ENCODE results near the gene ERAP2. TPM values are rescaled to one million over a fixed set of nuclear protein-coding genes. Genes with fewer than 3 reads are reported as not detected.
A peak's percentile ranks its signal among the peaks of the same experiment; 100 is the strongest.
"Not testable (repeated sequence)": the region's sequence is repeated elsewhere in the genome, so short reads cannot be mapped to it uniquely, and the experiment has no call there.

ERAP2 gene
- total and polyA plus RNA-seq, 12 donors = 0.92 to 29.7 (median 5.5) TPM

- no peaks in the 10 kb centered on the region for H3K27me3 ChIP-seq
- no peaks in the 10 kb centered on the region for H3K36me3 ChIP-seq
- H3K4me3 ChIP-seq = no peak overlapping the region
- no peak for TF ChIP-seq CTCF (IDR thresholded peaks at IDR 0.05)
- peaks cover 0 to 23% (median 9%) of the 10 kb centered on the region in 9 donors for H3K4me1 ChIP-seq
- intact Hi-C loops (cut with DNase I) = loop anchor here in 5 of 10 donors (5.0 to 10.0 kb wide), 4 partner anchors 61 to 289 kb away; partner anchors contain the start of gene LNPEP (in 2 of the 5)
- ATAC-seq = no peak
- H3K27ac ChIP-seq = no peak overlapping the region
- no peak for DNase-seq
- H3K9me3 ChIP-seq = no peaks in the 10 kb centered on the region
Observed at GRCh38 chr5:96873449-96873848, 2.9 kb upstream of the ERAP2 start.

GRCh38 chr5:96874631-96875030 is 1.7 kb upstream of the ERAP2 start:
- DNase-seq (no peak), ATAC-seq (no peak)
- intact Hi-C loops (cut with DNase I) = loop anchor here in 7 of 10 donors (5.0 to 10.0 kb wide), 7 partner anchors 58 to 288 kb away; partner anchors contain the start of genes LNPEP (in 3 of the 7) and ERAP1 (in 1 of the 7)
- TF ChIP-seq CTCF (IDR thresholded peaks at IDR 0.05) = no peak
- Histone ChIP-seq H3K4me3 (no peak overlapping the region), H3K36me3 (peaks cover 0 to 7% (median 0%) of the 10 kb centered on the region in 9 donors), H3K9me3 (no peaks in the 10 kb centered on the region), H3K27ac (no peak overlapping the region), H3K27me3 (no peaks in the 10 kb centered on the region), H3K4me1 (peaks cover 0 to 32% (median 9%) of the 10 kb centered on the region in 9 donors)
- WGBS, 2 donors = 96 to 99% methylated on average over 2 of the region's 2 CpGs

GRCh38 chr5:96875791-96876291 is 459 bp upstream of the ERAP2 start:
- H3K4me1 ChIP-seq = peaks cover 0 to 44% (median 9%) of the 10 kb centered on the region in 9 donors
- DNase-seq (no peak), ATAC-seq (peak in 7 of 8 donors; percentile 10 to 47 (median 23))
- intact Hi-C loops (cut with DNase I) = loop anchor here in 7 of 10 donors (2.0 to 10.0 kb wide), 7 partner anchors 56 to 129 kb away; partner anchors contain the start of genes LNPEP (in 3 of the 7) and ERAP1 (in 2 of the 7)
- H3K9me3 ChIP-seq = no peaks in the 10 kb centered on the region
- WGBS, 2 donors = 5 to 12% methylated on average over 4 of the region's 4 CpGs
- peak overlapping the region; percentile 34 to 78 (median 67) for H3K4me3 ChIP-seq
- no peaks in the 10 kb centered on the region for H3K27me3 ChIP-seq
- no peak for TF ChIP-seq CTCF (IDR thresholded peaks at IDR 0.05)
- H3K36me3 ChIP-seq = peaks cover 0 to 19% (median 4%) of the 10 kb centered on the region in 9 donors
- peak overlapping the region in 9 of 10 donors; percentile 57 to 90 (median 79) for H3K27ac ChIP-seq

- H3K27me3 ChIP-seq, H3K9me3 ChIP-seq, DNase-seq: not testable (repeated sequence)
- Histone ChIP-seq H3K27ac (peak overlapping the region in 9 of 10 donors; percentile 57 to 90 (median 79)), H3K4me3 (peak overlapping the region; percentile 34 to 78 (median 67)), H3K36me3 (peaks cover 0 to 25% (median 6%) of the 10 kb centered on the region in 9 donors), H3K4me1 (peaks cover 0 to 56% (median 15%) of the 10 kb centered on the region in 9 donors)
- intact Hi-C loops (cut with DNase I) = loop anchor here in 7 of 10 donors (2.0 to 10.0 kb wide), 7 partner anchors 55 to 128 kb away; partner anchors contain the start of genes LNPEP (in 3 of the 7) and ERAP1 (in 2 of the 7)
- ATAC-seq = peak in 6 of 8 donors; percentile 26 to 55 (median 37)
- 27 to 44% methylated on average over 12 of the region's 12 CpGs for WGBS, 2 donors
Observed at GRCh38 chr5:96876977-96877469, 723 bp downstream of the ERAP2 start.

Measured in heart right ventricle (tissue), 16 donors.